ENCODE results near the gene TSPO.
A peak's percentile ranks its signal among the peaks of the same experiment; 100 is the strongest.

Gene TSPO

GRCh38 chr22:43128928-43129424 lies 22.4 kb upstream of the TSPO start:
- Histone ChIP-seq H3K4me2 (ENCODE audit: low read length) (peak overlapping the region; percentile 53), H3K36me3 (ENCODE audit: insufficient read depth, low read length) (peaks cover 71% of the 10 kb centered on the region)
- no peak for TF ChIP-seq EZH2 (IDR thresholded peaks at IDR 0.05; ENCODE audit: borderline replicate concordance, low read length)
- no peak for TF ChIP-seq CTCF (IDR thresholded peaks at IDR 0.05; ENCODE audit: low read length)

GRCh38 chr22:43129426-43130425 lies 21.6 kb upstream of the TSPO start:
- peak overlapping the region; percentile 31; the same call in 1 of the 2 replicates for H3K9ac ChIP-seq (ENCODE audit: low read length)
- TF ChIP-seq CTCF (IDR thresholded peaks at IDR 0.05; ENCODE audit: low read length) = no peak
- TF ChIP-seq EZH2 (IDR thresholded peaks at IDR 0.05; ENCODE audit: borderline replicate concordance, low read length) = no peak
- H3K4me2 ChIP-seq (ENCODE audit: low read length) = peak overlapping the region; percentile 20; the same call in 1 of the 2 replicates

More at GRCh38 chr22:43128928-43129424, 22.4 kb upstream of the TSPO start:
- Histone ChIP-seq H2AFZ (ENCODE audit: low read length) (no peak overlapping the region), H3K9ac (ENCODE audit: low read length) (peak overlapping the region; percentile 42; the same call in 1 of the 2 replicates), H3K9me2 (ENCODE audit: low read depth, low read length) (no peaks in the 10 kb centered on the region), H3K27ac (ENCODE audit: low read depth, low read length, poor library complexity, severe bottlenecking) (peak overlapping the region; percentile 87), H3K4me1 (ENCODE audit: insufficient read depth, low read length, severe bottlenecking) (peaks cover 42% of the 10 kb centered on the region), H4K20me1 (ENCODE audit: insufficient read depth, low read length) (no peaks in the 10 kb centered on the region), H3F3A (ENCODE audit: insufficient read depth, low read length) (no peaks in the 10 kb centered on the region), H3K4me3 (ENCODE audit: low read depth, low read length, poor library complexity, severe bottlenecking) (peak overlapping the region; percentile 18), H3K9me3 (ENCODE audit: low read length) (no peaks in the 10 kb centered on the region), H3K27me3 (ENCODE audit: insufficient read depth, low read length) (no peaks in the 10 kb centered on the region), H3K79me2 (ENCODE audit: insufficient read depth, low read length) (no peaks in the 10 kb centered on the region)

GRCh38 chr22:43131773-43132501 lies 19.4 kb upstream of the TSPO start:
- Histone ChIP-seq H3K36me3 (ENCODE audit: insufficient read depth, low read length) (peaks cover 71% of the 10 kb centered on the region), H3K4me1 (ENCODE audit: insufficient read depth, low read length, severe bottlenecking) (peaks cover 31% of the 10 kb centered on the region), H3K27ac (ENCODE audit: low read depth, low read length, poor library complexity, severe bottlenecking) (no peak overlapping the region), H3K27me3 (ENCODE audit: insufficient read depth, low read length) (no peaks in the 10 kb centered on the region), H3K9ac (ENCODE audit: low read length) (no peak overlapping the region), H2AFZ (ENCODE audit: low read length) (no peak overlapping the region), H3K9me2 (ENCODE audit: low read depth, low read length) (no peaks in the 10 kb centered on the region), H3K79me2 (ENCODE audit: insufficient read depth, low read length) (no peaks in the 10 kb centered on the region), H4K20me1 (ENCODE audit: insufficient read depth, low read length) (no peaks in the 10 kb centered on the region), H3K4me2 (ENCODE audit: low read length) (no peak overlapping the region), H3K9me3 (ENCODE audit: low read length) (no peaks in the 10 kb centered on the region), H3F3A (ENCODE audit: insufficient read depth, low read length) (no peaks in the 10 kb centered on the region), H3K4me3 (ENCODE audit: low read depth, low read length, poor library complexity, severe bottlenecking) (no peak overlapping the region)
- TF ChIP-seq CTCF (IDR thresholded peaks at IDR 0.05; ENCODE audit: low read length) (no peak), EZH2 (IDR thresholded peaks at IDR 0.05; ENCODE audit: borderline replicate concordance, low read length) (no peak)

More at GRCh38 chr22:43129426-43130425, 21.6 kb upstream of the TSPO start:
- Histone ChIP-seq H2AFZ (ENCODE audit: low read length) (no peak overlapping the region), H3K27me3 (ENCODE audit: insufficient read depth, low read length) (no peaks in the 10 kb centered on the region), H3K9me2 (ENCODE audit: low read depth, low read length) (no peaks in the 10 kb centered on the region), H3K9me3 (ENCODE audit: low read length) (no peaks in the 10 kb centered on the region), H3K4me1 (ENCODE audit: insufficient read depth, low read length, severe bottlenecking) (peaks cover 36% of the 10 kb centered on the region), H3K4me3 (ENCODE audit: low read depth, low read length, poor library complexity, severe bottlenecking) (no peak overlapping the region), H3K27ac (ENCODE audit: low read depth, low read length, poor library complexity, severe bottlenecking) (peak overlapping the region; percentile 87), H4K20me1 (ENCODE audit: insufficient read depth, low read length) (no peaks in the 10 kb centered on the region), H3F3A (ENCODE audit: insufficient read depth, low read length) (no peaks in the 10 kb centered on the region), H3K79me2 (ENCODE audit: insufficient read depth, low read length) (no peaks in the 10 kb centered on the region), H3K36me3 (ENCODE audit: insufficient read depth, low read length) (peaks cover 74% of the 10 kb centered on the region)

Data from OCI-LY1 (cell line).